HG02798 (cell line): ENCODE data around the gene SGPL1.
"Not testable (repeated sequence)": the region's sequence is repeated elsewhere in the genome, so short reads cannot be mapped to it uniquely, and the experiment has no call there.

Source experiments
- ATAC-seq: cut with Tn5 transposase; IDR thresholded peaks from one replicate; pipeline ENCODE4 v1.9.1; 2021; ENCODE audit warnings: mild to moderate bottlenecking; ENCODE audit not compliant: unreplicated experiment, poor library complexity

Gene SGPL1

DNA sequence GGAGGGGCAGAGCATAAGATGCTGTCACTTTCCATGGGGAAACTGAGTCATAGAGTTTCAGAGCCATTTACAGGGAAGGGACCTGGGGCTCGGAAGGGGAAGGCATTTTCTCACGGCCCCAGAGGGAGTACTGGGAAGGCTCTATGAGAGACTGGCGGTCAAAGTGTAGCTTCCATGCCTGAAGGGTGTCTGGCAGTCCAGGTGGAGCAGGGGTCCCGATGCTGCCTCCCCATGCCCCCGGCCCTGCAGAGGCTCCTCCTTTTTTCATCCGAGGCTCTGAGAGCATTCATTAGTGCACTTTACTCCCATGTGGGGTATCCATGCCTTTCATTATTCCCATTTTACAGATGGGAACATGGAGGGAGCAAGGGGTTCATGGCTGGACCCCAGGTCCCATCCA is 100.5 kb downstream of the SGPL1 start:
- no peak for ATAC-seq

DNA sequence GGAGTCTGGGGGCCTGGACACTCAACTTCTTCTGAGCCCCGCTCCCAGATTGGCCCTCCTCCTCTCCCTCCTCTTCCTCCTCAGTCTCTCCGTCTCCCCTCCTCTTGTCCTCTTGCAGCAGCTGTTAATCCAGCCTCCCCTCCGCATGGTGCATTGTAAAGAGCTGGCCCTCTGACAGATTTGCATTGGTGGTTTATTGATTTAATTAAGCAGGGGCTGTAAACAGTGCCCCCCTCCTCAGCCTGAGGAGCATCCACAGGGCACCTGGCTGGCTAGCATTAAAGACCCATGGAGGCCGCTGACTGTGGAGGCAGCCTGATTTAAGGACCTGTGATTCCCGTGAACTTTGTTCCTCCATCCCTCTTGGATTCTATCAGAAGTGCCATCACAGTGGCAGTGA is 101.5 kb downstream of the SGPL1 start:
- ATAC-seq = no peak

DNA sequence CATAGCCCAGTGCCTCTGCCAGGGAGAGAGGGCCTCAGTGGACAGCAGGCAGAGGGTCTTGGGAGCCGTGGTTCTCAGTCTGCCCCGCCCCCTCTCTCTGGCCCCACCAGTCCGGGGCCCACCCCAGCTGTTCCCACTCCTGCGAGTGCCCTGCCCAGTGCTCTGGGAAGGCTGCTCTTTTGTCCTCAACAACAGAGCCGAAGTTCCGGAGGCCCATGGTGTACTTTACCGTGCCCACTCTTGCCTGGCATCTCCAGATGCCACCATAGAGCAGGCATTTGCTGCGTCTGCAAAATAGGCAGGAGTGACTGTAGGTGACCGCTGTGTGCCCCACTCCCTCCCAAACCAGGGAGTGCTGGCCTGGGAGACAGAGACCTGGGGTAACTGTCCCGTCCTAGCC is 101.9 kb downstream of the SGPL1 start:
- no peak for ATAC-seq

DNA sequence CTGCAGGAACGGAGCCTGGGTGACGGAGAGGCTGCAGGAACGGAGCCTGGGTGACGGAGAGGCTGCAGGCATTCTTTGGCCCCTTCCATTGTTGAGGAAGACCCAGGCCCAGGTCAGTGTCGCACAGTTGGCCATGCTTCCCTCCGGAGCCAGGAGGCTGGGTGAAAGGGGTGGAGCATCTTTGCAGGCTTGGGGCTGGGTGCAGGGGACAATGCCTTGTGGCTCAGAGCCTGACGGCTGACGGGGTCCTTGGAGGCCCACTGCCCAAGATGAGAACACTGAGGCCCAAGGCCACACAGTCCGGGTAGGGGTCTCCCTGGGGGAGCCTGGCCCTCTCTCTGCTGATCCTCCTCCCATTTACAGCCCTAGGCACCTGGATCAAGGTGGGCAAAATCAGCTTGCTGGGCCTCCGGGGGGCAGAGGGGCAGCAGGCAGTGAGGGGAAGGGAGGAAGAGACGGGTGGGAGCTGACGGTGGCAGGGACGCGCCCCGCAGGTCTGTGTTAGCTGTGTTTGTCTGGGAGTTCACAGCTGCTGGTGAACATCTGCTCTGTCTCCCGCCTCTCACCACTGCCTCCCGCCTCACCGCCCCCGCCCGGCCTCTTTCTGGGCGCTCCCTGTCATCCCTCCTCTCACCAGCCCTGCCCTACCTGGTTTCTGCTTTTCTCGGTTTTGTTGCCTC is 103.2 kb downstream of the SGPL1 start:
- no peak for ATAC-seq

DNA sequence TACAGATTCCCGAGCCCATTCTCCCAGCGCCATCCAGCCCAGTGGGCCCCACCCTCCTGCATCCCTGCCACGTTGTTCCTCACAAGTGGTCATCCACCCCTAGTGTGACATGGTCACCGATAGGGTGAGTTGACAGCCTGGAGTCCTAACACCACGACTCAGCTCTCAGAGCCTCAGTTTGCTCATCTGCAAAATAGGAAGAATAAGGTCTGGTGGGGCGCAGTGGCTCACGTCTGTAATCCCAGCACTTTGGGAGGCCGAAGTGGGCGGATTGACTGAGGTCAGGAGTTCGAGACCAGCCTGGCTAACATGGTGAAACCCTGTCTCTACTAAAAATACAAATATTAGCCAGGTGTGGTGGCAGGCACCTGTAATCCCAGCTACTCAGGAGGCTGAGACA is 104.2 kb downstream of the SGPL1 start:
- not testable (repeated sequence) for ATAC-seq

DNA sequence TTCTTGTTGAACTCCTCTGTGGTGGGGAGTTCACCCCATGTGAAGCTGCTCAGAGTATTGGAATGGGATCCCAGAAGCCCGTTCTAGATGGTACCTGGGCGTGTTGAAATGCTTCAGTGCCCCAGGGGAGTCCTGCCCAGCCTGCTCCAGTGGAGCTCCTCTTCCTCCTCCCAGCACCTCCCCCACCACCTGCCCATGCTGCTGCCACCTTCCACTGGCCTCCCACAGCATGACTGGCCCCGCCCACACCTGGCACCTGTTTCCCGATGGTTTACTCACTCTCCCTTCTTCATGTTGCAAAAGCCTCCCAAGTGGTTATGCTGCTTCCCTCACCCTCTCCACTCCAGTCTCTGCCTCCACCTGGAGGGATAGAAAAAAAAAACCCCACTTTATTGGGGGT is 104.8 kb downstream of the SGPL1 start:
- ATAC-seq = no peak

DNA sequence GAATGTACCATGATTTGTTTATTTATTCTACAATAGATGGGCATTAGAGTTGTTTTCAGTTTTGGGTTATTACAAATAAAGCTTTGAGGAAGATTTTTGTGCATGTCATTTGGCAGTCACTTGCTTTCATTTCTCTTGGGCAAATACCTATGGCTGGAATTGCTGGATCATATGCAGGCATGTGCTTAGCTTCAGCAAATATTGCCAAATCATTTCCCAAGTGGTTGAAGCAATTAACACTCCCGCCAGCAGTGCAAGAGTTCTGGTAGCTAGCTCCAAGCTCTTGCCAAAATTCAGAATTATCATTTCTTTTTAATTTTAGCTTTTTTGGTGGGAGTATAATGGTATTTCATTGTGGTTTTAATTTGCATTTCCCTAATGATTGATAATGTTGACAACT is 105.5 kb downstream of the SGPL1 start:
- no peak for ATAC-seq

DNA sequence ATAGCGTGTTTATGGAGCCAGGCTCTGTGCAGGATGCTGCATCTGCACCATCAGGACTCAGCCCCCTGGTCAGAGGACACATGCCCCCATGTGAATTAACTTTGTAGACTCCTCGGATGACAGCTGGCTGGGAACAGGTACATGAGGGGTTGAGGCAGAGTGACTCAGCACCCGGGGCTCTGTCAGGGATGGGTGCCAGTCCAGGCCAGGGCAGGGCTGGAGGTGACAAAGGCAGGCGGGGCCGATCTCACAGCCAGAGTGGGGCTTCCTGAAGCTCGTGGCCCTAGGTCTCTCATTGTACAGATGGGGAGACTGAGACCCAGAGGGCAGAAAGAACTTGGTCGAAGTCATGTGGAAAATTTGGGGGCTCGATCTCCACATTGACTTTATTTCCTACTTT is 107.9 kb downstream of the SGPL1 start:
- no peak for ATAC-seq

DNA sequence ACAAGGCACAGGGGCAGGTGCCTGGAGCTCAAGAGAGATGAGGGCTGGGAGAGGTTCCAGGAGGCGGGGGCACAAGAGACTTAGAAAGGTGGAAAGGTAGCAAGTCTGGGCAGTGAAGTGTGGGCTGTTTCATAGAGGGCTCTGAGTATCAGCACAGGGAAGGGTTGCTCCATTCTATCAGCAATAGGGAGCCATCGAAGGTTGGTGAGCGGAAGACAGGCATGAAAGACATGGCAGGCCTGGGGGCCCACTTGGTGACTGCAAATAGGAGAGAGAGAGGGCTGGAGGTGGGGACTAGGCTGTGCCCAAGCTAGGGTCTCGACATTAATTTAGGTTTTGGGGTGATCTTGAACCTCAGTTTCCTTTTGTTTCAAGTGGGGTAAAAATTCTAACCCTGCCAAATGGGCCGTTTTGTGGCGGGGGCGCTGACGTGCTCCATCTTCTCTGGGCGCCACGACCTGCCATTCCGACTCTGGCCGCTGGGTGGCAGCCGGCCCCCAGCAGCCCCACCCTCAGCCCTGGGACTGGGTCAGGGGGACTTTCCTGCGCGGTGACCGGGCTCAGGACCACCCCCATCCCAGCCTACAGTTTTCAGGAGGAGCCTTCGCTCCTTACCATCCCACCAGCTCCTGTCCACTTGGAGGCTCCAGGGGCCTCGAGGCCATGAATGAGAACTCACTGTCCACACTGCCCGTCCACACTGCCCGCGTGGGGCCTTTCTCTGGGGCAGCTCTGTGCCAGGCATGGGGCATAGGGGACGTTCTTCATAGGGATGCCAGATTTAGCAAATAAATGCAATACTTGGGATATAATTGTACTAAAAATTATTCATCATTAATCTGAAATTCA is 109.9 kb downstream of the SGPL1 start:
- no peak for ATAC-seq

DNA sequence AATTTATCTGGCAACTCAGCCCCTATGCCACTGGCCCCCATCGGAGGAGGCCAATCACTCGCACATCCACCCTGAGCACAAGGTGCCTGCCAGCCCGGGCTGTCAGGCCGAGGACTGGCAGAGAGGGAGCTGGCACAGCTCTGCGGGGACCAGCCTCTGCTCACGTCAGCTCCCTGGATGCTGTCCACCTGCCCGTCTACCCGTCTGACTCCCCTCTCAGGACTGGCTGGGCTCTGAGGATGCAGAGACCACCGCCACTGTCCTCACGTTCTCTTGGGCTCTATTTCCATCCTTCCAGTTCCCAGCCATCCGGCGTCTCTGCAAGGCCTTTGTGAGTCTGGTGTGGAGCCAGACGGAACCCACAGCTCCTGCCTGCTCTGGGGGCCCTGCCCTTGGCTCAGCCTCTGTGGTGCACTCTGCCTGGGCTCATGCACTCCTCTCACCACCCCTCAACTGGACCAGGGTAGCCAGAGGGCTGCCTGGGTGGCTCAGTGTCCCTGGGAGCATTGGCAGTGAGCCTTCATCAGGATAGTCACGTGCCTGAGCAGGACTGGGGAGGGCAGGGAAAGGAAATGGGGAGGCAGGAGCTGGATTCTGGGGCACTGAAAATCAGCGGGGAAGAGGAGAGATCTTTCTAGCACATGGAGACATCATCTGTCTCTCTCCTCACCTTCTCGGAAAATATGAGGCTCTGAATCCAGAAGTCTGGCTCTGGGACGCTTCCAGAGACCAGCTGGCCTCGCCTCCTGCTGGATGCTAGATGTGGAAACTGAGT is 110.7 kb downstream of the SGPL1 start:
- ATAC-seq = no peak

DNA sequence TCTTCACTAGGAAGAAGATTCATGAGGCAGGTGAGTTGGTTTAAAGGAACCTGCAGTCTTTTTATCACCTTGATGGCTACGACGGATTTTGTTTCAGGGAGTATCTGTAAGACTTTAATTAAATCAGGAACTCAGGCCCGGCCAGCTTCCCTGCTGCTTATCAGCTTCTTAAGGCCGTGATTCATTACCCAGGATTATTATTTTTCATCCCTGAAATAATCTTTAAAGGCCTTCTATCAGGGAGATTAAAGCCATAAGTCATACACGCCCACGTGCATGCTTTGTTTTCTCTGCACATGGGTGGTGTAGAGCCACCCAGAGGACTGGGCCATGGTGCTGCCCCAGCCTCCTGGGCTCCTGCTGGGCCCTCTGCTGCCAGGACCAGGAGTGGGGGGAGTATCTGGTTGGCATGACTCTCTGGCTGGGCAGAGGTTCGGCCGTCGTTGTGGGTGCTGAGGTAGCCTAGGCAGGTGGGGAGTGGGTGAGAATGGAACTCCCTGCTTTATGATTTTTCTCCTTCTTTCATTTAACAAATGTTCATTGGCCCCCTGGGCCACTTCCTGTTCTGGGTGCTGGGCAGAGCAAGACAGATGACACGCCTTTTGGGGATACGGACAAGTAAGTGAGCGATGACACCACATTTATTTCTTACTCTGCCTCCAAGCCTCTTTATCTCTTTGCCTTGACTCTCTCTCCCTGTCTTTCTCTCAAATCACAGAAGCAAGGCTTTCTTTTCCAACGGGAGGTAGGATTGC is 111.6 kb downstream of the SGPL1 start:
- no peak for ATAC-seq

DNA sequence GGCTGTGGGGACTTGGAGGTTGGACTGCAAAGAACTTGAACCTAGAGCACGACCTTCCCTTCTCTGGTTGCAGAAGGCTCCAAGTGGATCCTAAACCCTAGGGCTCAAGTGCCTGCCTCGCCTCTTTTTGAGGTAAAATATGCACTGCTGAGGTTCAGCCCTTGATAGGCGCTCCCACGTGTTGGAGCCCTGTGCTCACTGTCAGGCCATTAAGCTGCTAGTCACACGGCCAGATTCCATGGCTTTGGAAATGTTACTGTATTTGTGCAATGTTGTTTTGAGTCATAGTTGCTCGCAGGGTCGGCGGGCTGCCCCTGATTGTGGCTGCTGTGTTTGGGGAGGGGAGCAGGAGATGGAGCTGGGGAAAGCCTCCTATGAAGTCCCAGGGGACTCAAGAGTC is 112.4 kb downstream of the SGPL1 start:
- ATAC-seq = no peak

DNA sequence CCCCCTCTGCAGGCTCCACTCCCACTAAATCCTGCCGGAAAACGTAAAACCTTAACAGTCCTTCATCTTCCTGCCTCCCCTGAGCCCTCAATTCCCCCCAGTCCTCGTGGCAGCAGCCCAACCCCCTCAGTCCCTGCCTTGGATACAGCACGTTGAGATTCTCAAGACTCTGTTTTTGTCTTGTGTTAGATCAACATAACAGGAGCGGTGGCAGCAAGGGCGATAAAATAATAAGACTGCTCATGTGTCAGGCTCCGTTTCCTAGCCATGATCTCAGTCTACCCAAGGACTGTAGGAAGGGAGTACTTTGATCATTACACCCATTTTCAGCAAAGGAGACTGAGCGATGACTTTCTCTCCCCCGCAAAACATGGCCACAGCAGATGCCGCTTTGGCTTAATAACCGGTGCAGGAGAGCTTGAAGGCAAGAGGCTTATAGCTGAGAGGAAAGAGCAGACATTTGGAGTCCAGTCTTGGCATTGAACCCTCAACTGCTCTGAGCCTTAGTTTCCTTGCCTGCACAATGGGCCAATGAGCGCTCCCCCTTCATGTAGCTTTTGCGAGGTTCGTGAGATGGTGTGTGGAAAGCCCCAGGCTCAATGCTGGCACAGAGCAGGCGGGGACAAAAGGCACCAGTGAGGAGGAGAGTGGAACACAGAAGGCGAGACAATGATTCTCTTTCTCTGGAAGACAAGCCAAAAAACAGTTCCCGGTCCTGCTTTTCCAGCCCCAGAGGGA is 114.7 kb downstream of the SGPL1 start:
- ATAC-seq = no peak
